ENCODE results near the gene HEYL.

HEYL gene

GRCh38 chr1:39638965-39639304 lies 508 bp downstream of the HEYL start:
- H3K4me1 ChIP-seq (ENCODE audit: control insufficient read depth, insufficient read depth, low read length): no peaks in the 10 kb centered on the region
- H3K4me3 ChIP-seq (ENCODE audit: low read length in 2 of 2): peak overlapping the region; percentile 6 to 62
- H3K27ac ChIP-seq (ENCODE audit: low read length): peak overlapping the region; percentile 18
- peak overlapping the region; percentile 9 to 21 for H3K9ac ChIP-seq (ENCODE audit: low read length in 2 of 2)
- no peaks in the 10 kb centered on the region for H3K9me3 ChIP-seq (ENCODE audit: control insufficient read depth in 2 of 2, low read length in 2 of 2)
- no peaks in the 10 kb centered on the region for H3K36me3 ChIP-seq (ENCODE audit: control insufficient read depth in 2 of 2, insufficient read depth in 2 of 2, low read length in 2 of 2)
- H3K27me3 ChIP-seq (ENCODE audit: control insufficient read depth in 1 of 2, insufficient read depth in 2 of 2, low read length in 2 of 2): peaks cover 38% of the 10 kb centered on the region in 2 donors

- no peak overlapping the region for H3K27ac ChIP-seq (ENCODE audit: low read length)
- H3K9ac ChIP-seq (ENCODE audit: low read length in 2 of 2): peak overlapping the region; percentile 8 to 13
- peaks cover 37 to 44% of the 10 kb centered on the region in 2 donors for H3K27me3 ChIP-seq (ENCODE audit: control insufficient read depth in 1 of 2, insufficient read depth in 2 of 2, low read length in 2 of 2)
- no peaks in the 10 kb centered on the region for H3K9me3 ChIP-seq (ENCODE audit: control insufficient read depth in 2 of 2, low read length in 2 of 2)
- peak overlapping the region; percentile 24 to 62 for H3K4me3 ChIP-seq (ENCODE audit: low read length in 2 of 2)
- peaks cover 7% of the 10 kb centered on the region for H3K4me1 ChIP-seq (ENCODE audit: control insufficient read depth, insufficient read depth, low read length)
- H3K36me3 ChIP-seq (ENCODE audit: control insufficient read depth in 2 of 2, insufficient read depth in 2 of 2, low read length in 2 of 2): no peaks in the 10 kb centered on the region
These were observed 2.1 kb downstream of the HEYL start for GRCh38 chr1:39637361-39637760.

GRCh38 chr1:39635871-39636210 lies 3.6 kb downstream of the HEYL start:
- H3K27ac ChIP-seq (ENCODE audit: low read length): peak overlapping the region; percentile 41
- no peaks in the 10 kb centered on the region for H3K36me3 ChIP-seq (ENCODE audit: control insufficient read depth in 2 of 2, insufficient read depth in 2 of 2, low read length in 2 of 2)
- peaks cover 11% of the 10 kb centered on the region for H3K4me1 ChIP-seq (ENCODE audit: control insufficient read depth, insufficient read depth, low read length)
- H3K9ac ChIP-seq (ENCODE audit: low read length in 2 of 2): no peak overlapping the region
- H3K9me3 ChIP-seq (ENCODE audit: control insufficient read depth in 2 of 2, low read length in 2 of 2): no peaks in the 10 kb centered on the region
- peak overlapping the region; percentile 40 to 41 for H3K4me3 ChIP-seq (ENCODE audit: low read length in 2 of 2)
- H3K27me3 ChIP-seq (ENCODE audit: control insufficient read depth in 1 of 2, insufficient read depth in 2 of 2, low read length in 2 of 2): peaks cover 35 to 44% of the 10 kb centered on the region in 2 donors

- Histone ChIP-seq H3K4me3 (ENCODE audit: low read length in 2 of 2) (peak overlapping the region; percentile 40 to 41), H3K36me3 (ENCODE audit: control insufficient read depth in 2 of 2, insufficient read depth in 2 of 2, low read length in 2 of 2) (no peaks in the 10 kb centered on the region), H3K27me3 (ENCODE audit: control insufficient read depth in 1 of 2, insufficient read depth in 2 of 2, low read length in 2 of 2) (peaks cover 34 to 42% of the 10 kb centered on the region in 2 donors), H3K9me3 (ENCODE audit: control insufficient read depth in 2 of 2, low read length in 2 of 2) (no peaks in the 10 kb centered on the region), H3K27ac (ENCODE audit: low read length) (peak overlapping the region; percentile 41), H3K9ac (ENCODE audit: low read length in 2 of 2) (no peak overlapping the region), H3K4me1 (ENCODE audit: control insufficient read depth, insufficient read depth, low read length) (peaks cover 11% of the 10 kb centered on the region)
These were observed 4.1 kb downstream of the HEYL start for GRCh38 chr1:39635205-39635870.

GRCh38 chr1:39633422-39633821 lies 6.0 kb downstream of the HEYL start:
- H3K36me3 ChIP-seq (ENCODE audit: control insufficient read depth in 2 of 2, insufficient read depth in 2 of 2, low read length in 2 of 2): peaks cover 2% of the 10 kb centered on the region in 2 donors
- peak overlapping the region; percentile 24 to 47 for H3K9ac ChIP-seq (ENCODE audit: low read length in 2 of 2)
- peak overlapping the region; percentile 17 to 49 for H3K4me3 ChIP-seq (ENCODE audit: low read length in 2 of 2)
- H3K27ac ChIP-seq (ENCODE audit: low read length): peak overlapping the region; percentile 24
- peaks cover 25% of the 10 kb centered on the region in 2 donors for H3K27me3 ChIP-seq (ENCODE audit: control insufficient read depth in 1 of 2, insufficient read depth in 2 of 2, low read length in 2 of 2)
- H3K4me1 ChIP-seq (ENCODE audit: control insufficient read depth, insufficient read depth, low read length): peaks cover 11% of the 10 kb centered on the region
- H3K9me3 ChIP-seq (ENCODE audit: control insufficient read depth in 2 of 2, low read length in 2 of 2): no peaks in the 10 kb centered on the region

- H3K9ac ChIP-seq (ENCODE audit: low read length in 2 of 2): peak overlapping the region; percentile 24 to 47
- H3K4me1 ChIP-seq (ENCODE audit: control insufficient read depth, insufficient read depth, low read length): peaks cover 11% of the 10 kb centered on the region
- peak overlapping the region; percentile 17 to 58 for H3K4me3 ChIP-seq (ENCODE audit: low read length in 2 of 2)
- H3K9me3 ChIP-seq (ENCODE audit: control insufficient read depth in 2 of 2, low read length in 2 of 2): no peaks in the 10 kb centered on the region
- H3K36me3 ChIP-seq (ENCODE audit: control insufficient read depth in 2 of 2, insufficient read depth in 2 of 2, low read length in 2 of 2): peaks cover 2% of the 10 kb centered on the region in 2 donors
- peak overlapping the region; percentile 41 for H3K27ac ChIP-seq (ENCODE audit: low read length)
- H3K27me3 ChIP-seq (ENCODE audit: control insufficient read depth in 1 of 2, insufficient read depth in 2 of 2, low read length in 2 of 2): peaks cover 19 to 23% of the 10 kb centered on the region in 2 donors
These were observed 6.6 kb downstream of the HEYL start for GRCh38 chr1:39632682-39633417.

- H3K9me3 ChIP-seq (ENCODE audit: control insufficient read depth in 2 of 2, low read length in 2 of 2): no peaks in the 10 kb centered on the region
- H3K36me3 ChIP-seq (ENCODE audit: control insufficient read depth in 2 of 2, insufficient read depth in 2 of 2, low read length in 2 of 2): peaks cover 2% of the 10 kb centered on the region in 2 donors
- H3K9ac ChIP-seq (ENCODE audit: low read length in 2 of 2): no peak overlapping the region
- peak overlapping the region in 1 of 2 donors; percentile 58 for H3K4me3 ChIP-seq (ENCODE audit: low read length in 2 of 2)
- H3K27ac ChIP-seq (ENCODE audit: low read length): no peak overlapping the region
- peaks cover 14 to 18% of the 10 kb centered on the region in 2 donors for H3K27me3 ChIP-seq (ENCODE audit: control insufficient read depth in 1 of 2, insufficient read depth in 2 of 2, low read length in 2 of 2)
- peaks cover 11% of the 10 kb centered on the region for H3K4me1 ChIP-seq (ENCODE audit: control insufficient read depth, insufficient read depth, low read length)
These were observed 7.1 kb downstream of the HEYL start for GRCh38 chr1:39632323-39632681.

GRCh38 chr1:39631361-39632322 lies 7.8 kb downstream of the HEYL start:
- H3K36me3 ChIP-seq (ENCODE audit: control insufficient read depth in 2 of 2, insufficient read depth in 2 of 2, low read length in 2 of 2): peaks cover 2 to 5% of the 10 kb centered on the region in 2 donors
- peaks cover 12% of the 10 kb centered on the region for H3K4me1 ChIP-seq (ENCODE audit: control insufficient read depth, insufficient read depth, low read length)
- no peak overlapping the region for H3K9ac ChIP-seq (ENCODE audit: low read length in 2 of 2)
- no peak overlapping the region for H3K27ac ChIP-seq (ENCODE audit: low read length)
- peaks cover 8 to 13% of the 10 kb centered on the region in 2 donors for H3K27me3 ChIP-seq (ENCODE audit: control insufficient read depth in 1 of 2, insufficient read depth in 2 of 2, low read length in 2 of 2)
- no peaks in the 10 kb centered on the region for H3K9me3 ChIP-seq (ENCODE audit: control insufficient read depth in 2 of 2, low read length in 2 of 2)
- no peak overlapping the region for H3K4me3 ChIP-seq (ENCODE audit: low read length in 2 of 2)

GRCh38 chr1:39628807-39629350 lies 10.6 kb downstream of the HEYL start:
- Histone ChIP-seq H3K9me3 (ENCODE audit: control insufficient read depth in 2 of 2, low read length in 2 of 2) (no peaks in the 10 kb centered on the region), H3K9ac (ENCODE audit: low read length in 2 of 2) (no peak overlapping the region), H3K4me1 (ENCODE audit: control insufficient read depth, insufficient read depth, low read length) (peaks cover 28% of the 10 kb centered on the region), H3K4me3 (ENCODE audit: low read length in 2 of 2) (no peak overlapping the region), H3K36me3 (ENCODE audit: control insufficient read depth in 2 of 2, insufficient read depth in 2 of 2, low read length in 2 of 2) (peaks cover 2 to 5% of the 10 kb centered on the region in 2 donors), H3K27me3 (ENCODE audit: control insufficient read depth in 1 of 2, insufficient read depth in 2 of 2, low read length in 2 of 2) (peaks cover 5 to 6% of the 10 kb centered on the region in 2 donors), H3K27ac (ENCODE audit: low read length) (no peak overlapping the region)

GRCh38 chr1:39626646-39627045 lies 12.8 kb downstream of the HEYL start:
- H3K27ac ChIP-seq (ENCODE audit: low read length): no peak overlapping the region
- no peak overlapping the region for H3K4me3 ChIP-seq (ENCODE audit: low read length in 2 of 2)
- peaks cover 2 to 5% of the 10 kb centered on the region in 2 donors for H3K36me3 ChIP-seq (ENCODE audit: control insufficient read depth in 2 of 2, insufficient read depth in 2 of 2, low read length in 2 of 2)

More at GRCh38 chr1:39626646-39627045, 12.8 kb downstream of the HEYL start:
- Histone ChIP-seq H3K9ac (ENCODE audit: low read length in 2 of 2) (no peak overlapping the region), H3K9me3 (ENCODE audit: control insufficient read depth in 2 of 2, low read length in 2 of 2) (no peaks in the 10 kb centered on the region), H3K4me1 (ENCODE audit: control insufficient read depth, insufficient read depth, low read length) (peaks cover 25% of the 10 kb centered on the region), H3K27me3 (ENCODE audit: control insufficient read depth in 1 of 2, insufficient read depth in 2 of 2, low read length in 2 of 2) (peaks cover 0 to 3% of the 10 kb centered on the region in 2 donors)

Measured in stomach smooth muscle (tissue), 2 donors.